ENCODE data around the gene KIF6.

KIF6 gene

DNA sequence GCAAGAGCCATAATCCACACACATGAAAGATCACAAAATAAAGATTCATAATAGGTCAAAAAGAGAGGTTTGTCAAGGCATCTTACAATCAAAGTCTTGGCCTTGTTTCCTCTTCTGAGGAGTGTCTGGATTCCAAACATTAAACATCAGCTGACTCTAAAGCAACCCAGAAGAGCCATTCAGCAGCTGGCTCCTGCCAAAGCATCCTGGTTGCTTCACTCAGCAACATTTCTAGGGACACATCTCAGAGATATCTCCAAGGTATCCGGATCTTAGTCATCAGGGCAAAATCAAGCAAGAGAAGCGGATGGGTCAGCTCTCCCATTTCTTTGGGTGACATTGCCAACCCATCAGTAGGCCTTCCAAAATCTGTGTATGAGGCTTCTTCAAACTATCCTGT is 139.6 kb downstream of the KIF6 start:
- DNase-seq = no peak

DNA sequence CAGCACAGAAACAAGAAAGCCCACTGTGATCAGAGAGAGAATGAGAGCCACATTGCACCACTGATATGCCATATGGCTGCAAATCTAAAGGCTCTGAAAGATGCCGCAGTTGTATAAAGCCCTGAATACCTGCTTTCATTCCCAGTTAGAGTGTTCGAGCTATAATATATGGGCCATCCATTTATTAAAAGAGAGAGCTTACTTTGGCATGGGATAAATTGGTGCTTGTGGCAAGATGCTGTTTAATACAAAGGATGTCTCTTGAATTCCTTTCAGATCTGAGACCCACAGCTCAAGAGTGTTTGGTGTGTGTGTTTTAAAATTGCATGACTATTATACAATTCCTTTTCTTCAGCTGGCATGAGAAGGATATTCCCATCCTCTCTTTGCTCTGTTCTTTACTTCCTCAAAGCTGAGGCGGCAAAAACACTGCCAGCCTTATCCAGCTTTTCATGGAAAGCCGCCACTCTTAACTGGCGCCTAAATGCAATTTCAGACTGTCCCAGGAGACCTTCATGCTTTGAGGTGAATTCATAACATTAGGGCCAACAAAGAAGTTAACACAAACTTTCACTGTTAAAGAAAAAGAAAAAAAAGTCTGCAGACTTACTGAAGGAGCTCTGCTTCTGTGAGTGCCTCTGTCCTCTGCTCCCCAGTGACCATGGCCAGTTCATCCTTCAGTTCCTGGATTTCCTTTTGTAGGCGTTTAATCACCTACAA is 147.6 kb downstream of the KIF6 start:
- DNase-seq = no peak

DNA sequence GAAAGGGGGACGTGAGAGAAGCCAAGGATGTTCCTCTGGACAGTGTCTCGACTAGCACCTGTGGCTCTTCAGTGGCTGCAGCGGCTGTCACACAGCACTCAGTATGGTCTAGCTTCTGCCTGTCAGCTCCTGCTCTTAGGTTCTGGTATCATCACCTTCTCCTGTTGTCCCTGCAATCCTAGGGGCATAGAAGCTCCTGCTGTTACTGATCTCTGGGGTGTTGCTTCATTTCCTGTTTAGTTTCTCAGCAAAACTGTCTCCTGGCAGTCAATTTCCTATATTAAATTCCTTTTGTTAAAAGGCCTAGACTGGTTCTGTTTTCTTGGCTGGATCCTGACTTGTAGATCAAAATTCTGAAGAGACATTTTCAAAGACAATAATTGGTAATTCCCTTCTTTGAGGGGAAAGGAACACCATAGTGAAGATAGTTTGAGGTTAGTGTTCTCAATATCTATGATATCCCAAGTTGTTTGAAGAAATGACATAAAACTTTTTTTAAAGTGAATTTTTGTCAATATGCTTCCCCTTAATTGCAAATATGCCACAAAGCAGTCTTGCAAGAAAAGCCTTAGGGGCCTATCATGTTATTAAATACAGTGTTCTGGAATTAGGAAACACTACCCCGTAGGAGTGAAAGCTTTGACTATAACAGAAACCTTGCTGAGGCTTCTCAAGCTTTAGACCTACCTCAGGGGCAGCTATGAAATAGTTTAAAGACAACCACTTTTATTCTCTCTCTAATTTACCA is 148.5 kb downstream of the KIF6 start:
- no peak for DNase-seq

DNA sequence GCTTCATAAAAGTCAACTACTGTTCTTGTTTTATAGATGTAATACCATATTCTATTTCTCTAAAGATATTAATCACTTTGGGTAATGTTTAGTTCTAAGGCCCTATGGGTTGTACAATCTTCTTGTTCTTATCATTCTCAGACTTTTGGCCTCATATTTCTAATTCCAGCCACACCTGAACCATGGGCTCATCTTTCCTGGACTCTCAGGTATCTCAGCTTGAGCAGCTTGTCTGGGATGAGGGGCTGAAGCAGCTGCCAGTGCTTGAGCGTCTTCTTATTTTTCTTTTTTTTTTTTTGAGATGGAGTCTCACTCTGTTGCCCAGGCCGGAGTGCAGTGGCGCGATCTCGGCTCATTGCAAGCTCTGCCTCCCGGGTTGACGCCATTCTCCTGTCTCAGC is 150.2 kb downstream of the KIF6 start:
- DNase-seq = no peak

DNA sequence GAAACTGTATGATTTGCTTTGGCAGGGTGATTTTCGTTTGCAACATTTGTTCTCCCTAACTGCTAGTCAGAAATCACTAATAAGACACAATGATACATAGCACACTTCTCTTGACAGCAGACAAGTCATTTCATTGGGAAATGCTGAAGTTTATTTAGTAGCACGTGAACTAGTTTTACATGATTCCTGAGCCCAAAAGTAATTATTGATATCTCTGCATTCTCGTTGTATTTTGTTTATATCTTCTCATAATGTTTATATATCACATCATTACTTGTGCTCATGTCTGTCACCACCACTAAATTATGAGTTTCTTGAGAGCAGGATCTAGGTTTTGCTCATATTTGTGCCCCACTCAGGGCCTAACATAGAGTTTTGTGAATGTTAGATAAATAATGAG is 151.7 kb downstream of the KIF6 start:
- DNase-seq = no peak

DNA sequence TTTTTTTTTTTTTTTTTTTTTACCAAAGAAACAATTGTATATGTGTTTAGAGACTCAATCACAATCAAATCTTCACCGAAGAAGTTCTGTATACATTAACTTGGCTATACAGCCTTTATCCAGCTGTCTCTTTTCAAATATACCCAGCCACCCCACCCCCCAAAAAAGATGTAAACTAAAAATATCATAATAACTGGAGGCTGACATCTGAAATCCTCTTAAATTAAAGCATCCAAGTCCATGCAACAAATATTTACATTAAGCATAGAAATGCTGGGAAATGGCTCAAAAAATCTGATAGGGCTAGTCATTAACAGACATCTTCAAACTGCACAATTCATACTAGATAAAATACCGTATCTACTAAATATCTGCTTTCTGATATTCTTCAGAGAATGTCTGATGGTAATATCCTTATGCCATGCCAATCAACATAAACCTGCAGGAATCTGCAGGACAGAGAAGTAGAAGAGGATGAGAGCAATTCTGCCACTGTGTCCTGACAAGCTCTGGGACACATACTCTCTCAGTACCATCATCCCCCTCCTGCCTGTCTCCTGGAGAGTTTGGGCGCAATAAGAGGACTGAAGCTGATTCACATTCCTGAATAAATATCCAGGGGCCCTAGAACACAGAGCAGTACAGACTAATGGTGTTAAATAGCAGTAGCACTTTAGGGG is 152.4 kb downstream of the KIF6 start:
- DNase-seq = no peak

DNA sequence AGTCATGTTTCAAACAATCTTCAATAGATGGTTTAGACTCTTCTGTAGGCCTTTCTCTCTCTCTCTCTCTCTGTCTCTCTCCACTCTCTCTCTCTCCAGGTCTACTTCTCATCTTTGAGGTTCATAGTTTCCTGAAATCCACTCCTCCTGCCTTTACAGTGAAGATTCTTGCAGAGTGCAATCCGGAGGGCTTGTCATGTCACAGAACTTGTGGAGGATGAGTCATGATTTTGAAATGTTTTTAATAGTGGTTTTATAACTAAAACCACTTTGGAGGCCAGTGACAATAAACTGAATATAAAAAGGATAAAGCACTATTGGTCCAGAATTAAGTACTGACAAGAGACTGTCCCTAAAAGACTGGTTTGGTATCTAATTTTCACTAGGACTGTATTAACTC is 156.3 kb downstream of the KIF6 start:
- no peak for DNase-seq

DNA sequence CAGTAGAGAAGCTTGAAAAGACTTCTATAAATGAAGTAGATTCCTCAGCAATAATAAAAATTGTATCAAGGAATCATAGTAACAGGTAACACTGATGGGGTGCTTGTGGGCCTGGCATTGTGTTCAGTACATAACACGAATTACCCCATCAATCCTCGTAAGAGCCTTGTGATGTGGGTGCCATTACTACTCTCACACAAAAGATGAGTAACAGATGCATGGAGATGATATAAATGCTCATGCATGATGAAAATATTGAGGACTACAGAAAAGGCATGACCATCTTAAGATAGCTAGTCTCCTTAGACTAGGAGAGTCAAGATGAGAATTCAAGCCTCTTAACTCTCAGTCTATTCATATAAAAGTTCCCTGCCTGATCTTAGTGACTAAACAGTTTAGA is 158.1 kb downstream of the KIF6 start:
- no peak for DNase-seq

DNA sequence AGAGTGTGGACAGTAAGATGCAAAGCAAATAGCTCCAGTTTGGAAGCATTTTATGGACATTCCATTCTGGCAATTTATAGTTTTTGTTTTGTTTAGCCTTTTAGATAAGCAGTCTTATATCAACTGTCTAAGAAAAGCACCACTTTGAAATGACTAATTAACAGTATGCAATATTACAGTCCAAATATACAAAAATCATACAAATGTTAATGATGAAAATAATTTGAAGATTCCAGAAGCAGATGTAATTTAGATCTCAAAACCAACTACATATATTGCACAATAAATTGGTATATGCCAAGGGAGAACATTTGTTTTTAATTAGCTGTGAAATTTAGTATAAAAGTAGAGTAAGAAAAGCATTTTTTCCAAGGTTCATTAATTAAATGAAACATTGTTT is 158.8 kb downstream of the KIF6 start:
- no peak for DNase-seq

DNA sequence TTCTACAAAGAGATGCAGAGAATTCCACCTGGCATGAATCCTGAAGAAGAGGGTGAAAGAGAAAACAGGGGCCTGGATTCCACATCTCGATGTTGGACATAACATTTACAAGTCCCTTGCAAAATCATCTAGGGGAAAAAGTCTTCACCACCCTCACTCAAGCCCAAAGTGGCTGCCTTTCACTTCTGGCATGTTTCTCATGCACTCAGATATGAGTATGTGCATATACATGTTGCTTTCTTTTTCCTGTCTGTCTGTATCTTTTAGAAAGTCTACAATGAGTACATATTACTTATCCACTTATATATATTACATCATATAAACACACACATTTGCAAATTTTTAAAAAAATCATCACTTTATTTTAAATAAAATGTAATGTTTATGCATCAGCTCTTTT is 159.3 kb downstream of the KIF6 start:
- no peak for DNase-seq

DNA sequence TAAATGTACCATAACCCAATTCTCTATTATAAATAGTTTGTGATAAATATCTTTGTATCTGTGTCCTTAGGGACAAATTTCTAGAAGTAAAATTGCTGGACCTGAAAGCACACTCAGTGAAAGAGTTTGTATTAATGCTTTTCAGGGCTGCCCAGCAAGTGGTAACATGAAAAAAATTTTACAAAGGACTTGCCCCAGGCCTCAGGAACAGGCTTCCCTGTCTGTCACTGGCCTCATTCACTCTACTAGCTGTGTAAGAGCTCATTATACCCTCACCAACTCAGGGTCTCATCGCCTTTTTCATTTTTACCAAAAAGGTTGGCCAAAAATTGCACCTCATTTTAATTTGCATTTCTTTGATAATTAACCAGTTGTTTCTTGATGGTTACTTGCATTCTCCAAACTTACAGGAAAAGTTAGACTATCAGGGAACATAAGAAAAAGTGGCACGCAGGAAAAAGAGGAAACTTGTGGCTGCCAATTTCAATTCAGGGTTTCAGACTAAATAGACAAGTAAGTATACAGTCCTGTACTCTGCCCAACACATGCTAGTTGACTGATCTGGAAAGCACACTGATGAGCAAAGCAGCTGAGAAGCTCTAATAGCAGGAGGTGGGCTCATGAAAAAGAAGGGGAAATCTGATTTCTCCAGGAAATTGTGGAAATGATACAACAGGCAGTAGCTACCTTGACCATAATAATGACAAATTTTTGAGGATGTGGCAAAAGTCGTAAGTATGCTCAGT is 161.5 kb downstream of the KIF6 start:
- no peak for DNase-seq

DNA sequence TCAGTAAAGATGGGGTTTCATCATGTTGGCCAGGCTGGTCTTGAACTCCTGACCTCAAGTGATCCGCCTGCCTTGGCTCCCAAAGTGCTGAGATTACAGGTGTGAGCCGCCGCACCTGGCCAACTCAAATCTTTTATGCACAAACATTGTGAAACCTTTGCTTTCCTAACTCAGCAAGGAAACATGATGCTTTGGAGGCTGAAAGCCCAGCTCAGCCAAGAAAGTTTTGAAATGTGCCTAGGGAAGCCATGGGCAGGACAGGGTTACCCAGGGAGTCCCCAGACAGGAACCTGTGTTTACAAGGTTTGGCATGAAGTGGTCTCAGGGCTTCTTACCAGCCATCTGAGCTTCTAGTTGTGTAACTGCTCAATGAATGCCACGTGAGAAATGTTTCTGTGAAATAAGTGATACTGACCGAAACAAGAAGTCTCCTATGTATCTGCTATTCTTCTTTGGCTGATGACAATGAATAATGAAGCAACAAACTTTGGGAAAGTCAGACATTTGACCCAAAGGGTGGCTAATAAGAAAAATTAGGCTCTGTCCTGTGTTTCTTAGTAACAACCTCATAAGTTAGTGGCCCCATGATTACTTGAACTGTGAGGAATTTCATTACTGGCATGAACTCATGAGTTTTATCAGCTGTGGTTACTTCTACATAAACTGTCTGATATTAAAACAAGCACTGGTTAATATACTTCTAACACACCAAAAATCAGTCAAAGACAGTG is 163.5 kb downstream of the KIF6 start:
- DNase-seq = no peak

DNA sequence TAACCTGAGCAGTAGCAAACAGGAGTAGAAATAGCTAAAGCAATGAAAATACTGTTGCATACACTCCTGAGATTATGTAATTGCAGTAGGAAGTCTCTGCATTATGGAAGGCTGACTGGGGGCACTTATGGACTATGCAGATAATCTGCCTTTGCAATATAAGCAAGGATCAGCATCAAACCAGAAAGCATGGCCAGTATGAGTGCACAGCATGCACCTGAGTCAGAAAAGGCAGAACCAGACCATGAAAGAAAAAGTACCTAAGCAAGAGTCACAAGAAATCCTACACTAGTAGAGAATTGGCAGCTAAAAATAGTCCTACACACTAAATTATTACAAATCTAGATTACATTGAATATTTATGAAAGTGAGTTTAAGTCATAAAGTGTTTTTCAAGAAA is 164.3 kb downstream of the KIF6 start:
- no peak for DNase-seq

DNA sequence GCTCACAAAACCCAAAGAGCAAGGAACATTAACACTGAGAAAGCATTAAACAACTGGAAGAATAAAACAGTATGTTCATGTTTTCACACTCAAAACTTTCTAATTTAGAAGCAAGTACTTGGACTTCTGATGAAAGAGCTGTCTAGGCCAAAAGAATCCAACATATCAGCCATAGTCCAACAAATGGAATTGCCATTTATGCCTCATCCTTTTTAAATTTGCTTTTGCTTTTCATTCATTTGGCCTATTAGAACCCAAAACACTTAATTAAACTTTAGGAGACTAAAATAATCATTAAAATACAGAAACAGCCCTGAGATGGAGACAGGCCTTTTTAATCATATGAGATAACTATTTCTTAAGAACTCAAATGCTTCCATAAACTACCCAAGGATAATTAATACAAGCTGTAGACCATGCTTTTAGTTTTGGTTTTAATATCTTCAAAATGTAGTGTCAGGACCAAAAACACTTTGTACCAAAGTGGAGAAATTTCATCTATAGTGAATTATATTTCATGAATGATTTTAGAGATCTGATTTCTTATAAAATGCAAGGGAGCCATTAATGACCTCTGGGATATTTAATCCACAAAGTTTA is 166.5 kb downstream of the KIF6 start:
- no peak for DNase-seq

DNA sequence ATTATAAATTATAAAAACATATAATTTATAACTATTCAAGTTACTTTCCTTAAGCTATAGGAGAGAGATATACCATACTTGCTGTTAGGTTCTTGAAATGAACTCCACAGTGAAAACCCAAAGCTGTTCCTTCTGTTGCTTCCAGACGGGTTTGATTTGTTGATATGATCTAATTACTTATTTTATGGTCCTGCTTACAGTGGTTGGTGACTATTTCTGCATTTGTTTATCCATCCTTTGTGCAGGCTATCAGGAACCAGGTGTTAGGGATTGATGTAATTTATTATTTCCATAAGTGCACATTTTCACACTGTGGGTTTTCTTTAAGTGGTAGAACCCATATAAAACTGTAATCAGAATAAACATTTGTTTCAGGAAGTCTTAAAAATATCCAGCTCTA is 167.1 kb downstream of the KIF6 start:
- DNase-seq = no peak

DNA sequence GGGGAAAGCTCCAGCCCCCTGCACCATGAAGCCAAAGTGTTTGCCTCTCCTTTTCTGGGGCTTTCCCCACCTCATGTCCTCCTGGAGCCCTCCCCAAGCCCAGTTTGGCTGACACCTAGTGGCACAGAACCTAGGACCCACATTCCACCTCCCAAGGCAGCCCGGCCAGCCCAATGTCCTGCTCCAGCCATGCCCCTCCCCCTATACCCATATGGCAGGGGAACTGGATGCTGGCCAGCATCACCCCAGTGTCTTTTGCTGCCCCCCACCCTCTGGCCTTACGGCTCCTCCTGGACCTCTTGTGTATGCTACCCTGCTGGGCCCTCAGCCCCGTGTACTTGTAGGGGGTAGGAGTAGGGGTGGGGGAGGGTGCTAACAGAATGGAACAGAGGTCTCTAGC is 170.1 kb downstream of the KIF6 start:
- no peak for DNase-seq

DNA sequence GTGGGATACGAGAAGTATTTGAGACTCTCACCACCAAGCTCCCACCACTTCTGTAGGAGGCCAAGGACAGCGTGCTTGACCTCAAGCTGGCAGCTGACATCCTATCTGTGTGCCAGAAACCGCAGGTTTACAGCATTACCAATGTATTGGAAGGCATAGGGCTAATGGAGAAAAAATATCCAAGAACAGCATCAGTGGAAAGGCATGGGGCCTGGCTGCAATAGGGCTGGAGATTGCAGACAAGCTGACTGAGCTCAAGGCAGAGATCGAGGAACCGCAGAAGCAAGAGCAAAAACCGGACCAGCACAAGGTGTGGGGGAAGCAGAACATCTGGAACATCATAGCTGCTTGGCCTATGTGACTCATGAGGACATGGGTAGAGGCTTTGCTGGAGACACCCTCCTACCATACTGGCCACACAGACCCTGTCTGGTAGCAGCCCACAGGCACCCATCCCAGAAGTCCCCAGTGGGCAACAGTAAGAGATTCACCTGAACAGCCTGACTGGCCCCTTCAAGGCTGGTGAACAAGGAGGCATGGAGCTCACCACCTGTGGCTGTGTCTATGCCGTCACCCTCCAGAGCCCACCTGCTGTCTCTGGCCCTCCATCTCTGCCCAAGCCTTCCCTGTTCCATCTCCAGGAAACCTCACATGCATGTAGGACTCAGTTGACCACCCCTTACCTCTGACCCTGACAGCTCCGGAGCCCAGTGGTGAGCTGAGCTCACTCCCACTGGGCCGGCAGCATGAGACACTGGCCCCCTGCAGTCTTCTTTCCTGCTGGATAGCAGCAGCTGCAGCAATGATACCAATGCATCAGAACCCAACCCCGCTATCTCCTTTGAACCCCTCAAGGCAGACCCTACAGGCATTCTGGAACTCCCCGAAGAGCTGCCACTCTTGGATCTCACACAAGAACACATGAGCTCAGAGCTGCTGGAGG is 171.1 kb downstream of the KIF6 start:
- DNase-seq = peak; percentile 52

DNA sequence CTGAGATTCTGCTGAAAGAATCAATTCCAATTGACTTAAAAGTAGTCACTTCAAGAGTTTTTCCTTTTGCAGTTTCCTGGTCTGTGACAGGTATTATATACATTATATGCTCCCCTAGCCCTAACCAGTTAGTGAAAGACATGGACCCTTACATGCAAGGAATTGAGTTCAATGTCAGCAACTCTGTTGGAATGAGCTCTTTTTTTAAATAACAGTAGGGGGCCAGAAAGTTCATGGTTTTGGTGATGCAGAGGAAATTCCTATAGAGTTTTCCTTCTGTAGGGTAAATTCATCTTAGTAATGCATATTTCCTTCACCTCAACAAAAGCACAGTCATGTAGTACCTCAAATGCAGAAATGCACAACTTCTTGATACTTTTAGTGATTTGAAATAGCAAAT is 172.2 kb downstream of the KIF6 start:
- no peak for DNase-seq

DNA sequence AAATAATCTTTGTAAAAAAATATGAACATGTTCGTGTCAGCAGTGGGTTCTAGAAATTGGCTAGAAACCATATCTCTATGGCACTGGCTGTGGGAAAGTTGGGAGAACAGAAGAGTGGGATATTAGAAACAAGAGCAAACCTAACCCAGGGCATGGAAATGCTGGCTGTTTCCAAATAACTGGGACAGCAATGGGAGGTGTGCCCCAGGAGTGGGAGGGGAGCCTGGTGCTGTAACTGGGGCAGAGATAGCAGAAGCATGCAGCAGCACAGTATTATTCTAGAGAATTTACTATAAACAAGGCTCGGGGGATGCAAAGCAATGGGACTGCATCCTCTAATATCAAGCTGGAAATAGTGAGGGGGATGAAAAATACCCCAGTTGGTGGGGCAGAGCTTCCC is 175.0 kb downstream of the KIF6 start:
- DNase-seq = no peak

DNA sequence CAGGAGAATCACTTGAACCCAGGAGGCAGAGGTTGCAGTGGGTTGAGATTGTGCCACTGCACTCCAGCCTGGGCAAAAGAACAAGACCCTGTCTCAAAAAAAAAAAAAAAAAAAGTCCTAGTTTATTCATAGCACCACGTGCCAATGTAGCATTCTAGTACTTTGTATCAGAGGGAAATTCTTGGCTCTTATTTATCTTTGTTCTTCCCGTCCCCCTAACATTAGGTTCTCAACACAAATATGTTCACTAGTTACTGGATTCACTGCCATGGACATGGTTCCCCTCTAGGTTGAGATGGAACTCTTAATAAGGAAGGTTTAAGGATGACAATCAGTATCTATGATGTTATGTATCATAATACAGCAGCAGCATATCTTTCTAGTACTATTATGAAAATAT is 178.5 kb downstream of the KIF6 start:
- DNase-seq = no peak

DNA sequence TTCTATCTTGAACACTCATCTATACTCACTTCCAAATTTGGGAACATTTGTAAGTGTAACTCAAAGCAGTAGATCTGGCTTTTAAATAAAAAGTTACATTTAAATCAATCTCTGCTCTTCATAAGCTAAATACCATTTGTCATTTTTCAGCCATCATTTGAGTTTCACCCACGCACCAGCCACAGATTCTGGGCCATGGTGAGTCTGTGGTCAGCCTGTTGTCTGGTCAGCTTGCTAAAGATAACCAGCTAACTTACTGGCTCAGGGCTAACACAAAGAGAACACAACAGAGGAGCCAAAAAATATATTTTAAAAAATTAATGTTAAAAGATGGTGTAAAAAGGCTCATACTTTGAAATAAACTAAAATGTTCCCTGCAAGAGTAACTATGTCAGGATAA is 181.3 kb downstream of the KIF6 start:
- DNase-seq = no peak

Measured in right forelimb (tissue), 1 donor.